ENCODE data around the gene KNG1. TPM values are rescaled to one million over a fixed set of nuclear protein-coding genes. Genes with fewer than 3 reads are reported as not detected.

Gene KNG1
- total and polyA plus RNA-seq, 7 experiments from 2014 or later, result not detected

DNA sequence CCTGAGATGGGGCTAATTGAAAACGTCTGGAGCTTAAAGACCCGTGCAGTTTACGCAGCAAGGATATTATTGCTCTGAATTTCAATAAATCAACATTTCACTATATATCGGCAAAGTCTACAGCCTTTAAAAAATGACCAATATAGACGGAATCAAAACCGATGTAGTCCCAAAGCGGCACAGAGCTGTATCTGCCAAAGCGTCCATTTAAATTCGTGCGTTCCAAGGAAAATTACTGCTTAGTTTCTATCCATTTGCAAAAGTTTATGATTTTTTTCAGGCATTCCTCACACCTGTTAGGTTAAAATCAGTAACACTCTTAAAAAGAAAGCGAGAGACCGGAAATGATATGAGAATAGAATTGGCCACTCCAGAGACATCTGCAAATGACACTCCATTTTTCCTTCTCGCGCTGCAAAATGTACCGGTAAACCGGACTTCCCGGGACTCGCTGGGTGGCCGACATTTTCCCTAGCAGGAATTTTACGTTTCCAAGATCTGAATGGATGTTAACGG is 65.4 kb downstream of the KNG1 start:
- Histone ChIP-seq H3K36me3 (ENCODE audit: control insufficient read depth in 2 of 3, insufficient read depth in 3 of 3, low read length in 3 of 3) (peaks cover 34 to 43% (median 34%) of the 10 kb centered on the region in 3 experiments), H3K4me3 (ENCODE audit: low read length) (peak overlapping the region; percentile 88), H3K27me3 (ENCODE audit: control insufficient read depth in 2 of 2, insufficient read depth in 2 of 2, low read length in 2 of 2) (no peaks in the 10 kb centered on the region), H3K27ac (ENCODE audit: low read depth, low read length) (peak overlapping the region; percentile 97), H3K4me1 (ENCODE audit: control insufficient read depth in 2 of 2, insufficient read depth in 2 of 2, low read length in 2 of 2) (peaks cover 32 to 33% of the 10 kb centered on the region in 2 donors), H3K9me3 (ENCODE audit: control insufficient read depth in 2 of 3, low read length in 3 of 3) (no peaks in the 10 kb centered on the region)
- Mint-ChIP-seq H3K27ac (peak overlapping the region; percentile 96 to 100 (median 99)), H3K27me3 (peaks cover 0 to 3% (median 0%) of the 10 kb centered on the region in 5 donors), H3K4me1 (peaks cover 19 to 53% (median 45%) of the 10 kb centered on the region in 7 donors), H3K9me3 (peaks cover 0 to 20% (median 0%) of the 10 kb centered on the region in 11 donors), H3K36me3 (peaks cover 13 to 41% (median 38%) of the 10 kb centered on the region in 5 donors), H3K4me3 (peak overlapping the region; percentile 95 to 100 (median 99))
- DNase-seq (peak in 2 of 9 donors; percentile 65 to 69), ATAC-seq (peak; percentile 24)
- POLR2A ChIA-PET, result interaction anchor here (0.6 to 5.8 kb wide), 32 partner anchors 10 to 1196 kb away, joined by 3 to 168 read pairs (median 6); partner anchors contain the start of genes DNAJB11, RFC4, RPL39L and SENP2
- CTCF ChIA-PET, result interaction anchor here (0.8 to 1.6 kb wide), 3 partner anchors 10 to 166 kb away, joined by 3 to 7 read pairs (median 6); no protein-coding TSS in a partner anchor
- intact Hi-C loops (cut with micrococcal nuclease), result loop anchor here (1.0 to 10.0 kb wide), 15 partner anchors 10 to 1968 kb away; partner anchors contain the start of genes DNAJB11 (in 2 of the 2), RFC4 (in 2 of the 2), SENP2 (in 2 of the 2) and ETV5 (in 1 of the 2)

DNA sequence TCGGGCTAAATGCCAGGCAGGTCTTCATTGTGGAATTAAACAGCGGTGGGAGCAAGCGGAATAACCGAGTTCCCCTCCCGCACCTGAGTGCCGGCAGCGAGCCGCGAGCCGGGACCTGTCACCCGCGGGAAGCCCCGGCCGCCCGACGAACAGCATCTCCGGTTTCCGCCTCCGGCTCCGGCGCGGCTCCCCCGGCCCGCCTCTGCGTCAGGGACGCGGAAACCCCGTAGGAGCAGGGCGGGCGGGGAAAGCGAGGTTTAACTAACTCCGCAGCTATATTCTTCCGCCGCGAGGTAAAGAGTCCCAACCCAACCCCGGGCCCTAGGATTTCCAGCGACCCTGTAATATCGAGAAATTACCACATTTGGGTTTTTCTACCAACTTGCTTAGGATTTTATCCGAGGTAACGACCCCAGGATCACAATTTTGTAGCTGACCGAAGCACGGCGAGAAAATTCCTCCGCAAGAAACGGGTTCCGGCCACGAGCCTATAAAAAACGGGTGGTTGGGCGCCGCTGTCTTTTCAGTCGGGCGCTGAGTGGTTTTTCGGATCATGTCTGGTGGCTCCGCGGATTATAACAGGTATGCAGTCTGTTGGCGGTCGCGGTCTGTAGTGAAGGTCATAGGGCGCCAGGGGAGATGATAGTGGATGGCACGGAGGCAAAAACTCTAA is 66.0 kb downstream of the KNG1 start, which contains the start of gene EIF4A2:
EIF4A2 (plus strand) TSS at position 520 of the 673 bp plus-strand sequence; CDS start at position 554, 34 bp downstream.
- no peaks in the 10 kb centered on the region for H3K27me3 ChIP-seq (ENCODE audit: control insufficient read depth in 2 of 2, insufficient read depth in 2 of 2, low read length in 2 of 2)
- intact Hi-C loops (cut with micrococcal nuclease), result loop anchor here (1.0 to 10.0 kb wide), 14 partner anchors 11 to 1968 kb away; partner anchors contain the start of genes DNAJB11 (in 2 of the 2), RFC4 (in 2 of the 2), ETV5 (in 1 of the 2) and RPL39L (in 1 of the 2)
- ATAC-seq (peak; percentile 86), DNase-seq (peak; percentile 87 to 93 (median 91))
- peaks cover 40 to 49% (median 40%) of the 10 kb centered on the region in 3 experiments for H3K36me3 ChIP-seq (ENCODE audit: control insufficient read depth in 2 of 3, insufficient read depth in 3 of 3, low read length in 3 of 3)
- H3K27ac ChIP-seq (ENCODE audit: low read depth, low read length), result peak within 1 kb of the TSS; percentile 97
- H3K36me3 Mint-ChIP-seq, result peaks cover 13 to 47% (median 44%) of the 10 kb centered on the region in 5 donors
- peak within 1 kb of the TSS; percentile 95 to 100 (median 99) for H3K4me3 Mint-ChIP-seq
- peaks cover 22 to 59% (median 51%) of the 10 kb centered on the region in 7 donors for H3K4me1 Mint-ChIP-seq
- POLR2A ChIA-PET, result interaction anchor here (0.7 to 5.8 kb wide), 37 partner anchors 9 to 1197 kb away, joined by 3 to 168 read pairs (median 5); partner anchors contain the start of genes DNAJB11, RFC4, RPL39L and SENP2
- H3K27ac Mint-ChIP-seq, result peak within 1 kb of the TSS; percentile 96 to 100 (median 99)
- peaks cover 0 to 3% (median 0%) of the 10 kb centered on the region in 5 donors for H3K27me3 Mint-ChIP-seq
- peak within 1 kb of the TSS; percentile 88 for H3K4me3 ChIP-seq (ENCODE audit: low read length)
- H3K9me3 Mint-ChIP-seq, result peaks cover 0 to 20% (median 0%) of the 10 kb centered on the region in 11 donors
- CTCF ChIA-PET, result interaction anchor here (1.3 to 1.6 kb wide), 2 partner anchors 10 to 166 kb away, joined by 6 to 7 read pairs; no protein-coding TSS in a partner anchor
- peaks cover 37 to 39% of the 10 kb centered on the region in 2 donors for H3K4me1 ChIP-seq (ENCODE audit: control insufficient read depth in 2 of 2, insufficient read depth in 2 of 2, low read length in 2 of 2)
- no peaks in the 10 kb centered on the region for H3K9me3 ChIP-seq (ENCODE audit: control insufficient read depth in 2 of 3, low read length in 3 of 3)

DNA sequence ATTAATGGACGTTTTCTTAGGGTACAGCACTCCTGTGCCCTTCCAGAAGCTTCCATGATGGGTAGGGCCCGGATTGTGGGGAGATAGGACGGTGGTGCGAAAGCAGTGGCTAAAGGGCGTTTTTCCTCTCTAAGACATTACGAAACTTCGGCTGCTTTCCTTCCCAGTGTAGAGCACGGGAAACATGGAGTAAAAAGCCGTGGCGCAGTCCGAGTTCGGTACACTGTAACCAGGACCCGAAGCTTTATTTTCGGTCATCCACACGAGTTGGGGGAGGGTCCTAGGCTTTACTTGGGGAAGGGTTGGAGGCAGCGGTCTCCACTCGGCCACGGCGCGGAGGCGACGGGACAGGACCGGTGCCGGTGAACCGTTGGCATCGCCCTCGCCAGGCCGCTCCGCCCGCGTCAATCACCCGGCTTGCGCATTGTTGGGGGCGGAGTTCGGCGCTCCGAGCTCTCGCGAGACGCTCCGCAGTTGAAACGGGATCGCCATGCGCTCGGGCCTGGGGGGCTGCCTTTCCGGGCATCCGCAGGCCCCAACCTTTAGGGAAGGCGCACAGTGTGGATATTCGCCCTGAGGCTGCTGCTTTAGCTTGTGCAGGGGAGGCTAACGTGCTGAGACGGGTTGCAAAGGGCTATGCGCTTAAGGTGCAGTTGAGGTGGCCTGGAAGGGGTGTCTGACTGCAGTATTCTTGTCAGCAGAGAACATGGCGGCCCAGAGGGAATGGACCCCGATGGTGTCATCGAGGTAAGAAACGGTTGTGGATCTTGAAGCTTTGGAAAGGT is 66.8 kb downstream of the KNG1 start:
- Mint-ChIP-seq H3K4me3 (peak overlapping the region; percentile 95 to 100 (median 99)), H3K36me3 (peaks cover 16 to 54% (median 51%) of the 10 kb centered on the region in 5 donors), H3K4me1 (peaks cover 25 to 66% (median 58%) of the 10 kb centered on the region in 7 donors), H3K9me3 (peaks cover 0 to 23% (median 0%) of the 10 kb centered on the region in 11 donors), H3K27me3 (peaks cover 0 to 3% (median 0%) of the 10 kb centered on the region in 5 donors), H3K27ac (peak overlapping the region; percentile 96 to 100 (median 99))
- peaks cover 37 to 47% of the 10 kb centered on the region in 2 donors for H3K4me1 ChIP-seq (ENCODE audit: control insufficient read depth in 2 of 2, insufficient read depth in 2 of 2, low read length in 2 of 2)
- peak; percentile 79 to 90 (median 85) for DNase-seq
- intact Hi-C loops (cut with micrococcal nuclease), result loop anchor here (1.0 to 10.0 kb wide), 18 partner anchors 12 to 1969 kb away; partner anchors contain the start of genes DNAJB11 (in 2 of the 2), RFC4 (in 2 of the 2), ETV5 (in 1 of the 2) and RPL39L (in 1 of the 2)
- POLR2A ChIA-PET, result interaction anchor here (0.5 to 5.8 kb wide), 41 partner anchors 9 to 954 kb away, joined by 3 to 168 read pairs (median 5); partner anchors contain the start of genes DNAJB11, RFC4, RPL39L and ST6GAL1
- H3K27me3 ChIP-seq (ENCODE audit: control insufficient read depth in 2 of 2, insufficient read depth in 2 of 2, low read length in 2 of 2), result no peaks in the 10 kb centered on the region
- H3K36me3 ChIP-seq (ENCODE audit: control insufficient read depth in 2 of 3, insufficient read depth in 3 of 3, low read length in 3 of 3), result peaks cover 47 to 56% (median 47%) of the 10 kb centered on the region in 3 experiments
- CTCF ChIA-PET, result interaction anchor here (0.6 to 1.6 kb wide), 4 partner anchors 11 to 852 kb away, joined by 4 to 7 read pairs (median 6); no protein-coding TSS in a partner anchor
- peak; percentile 77 for ATAC-seq
- H3K27ac ChIP-seq (ENCODE audit: low read depth, low read length), result peak overlapping the region; percentile 97
- H3K4me3 ChIP-seq (ENCODE audit: low read length), result peak overlapping the region; percentile 88
- no peaks in the 10 kb centered on the region for H3K9me3 ChIP-seq (ENCODE audit: control insufficient read depth in 2 of 3, low read length in 3 of 3)

DNA sequence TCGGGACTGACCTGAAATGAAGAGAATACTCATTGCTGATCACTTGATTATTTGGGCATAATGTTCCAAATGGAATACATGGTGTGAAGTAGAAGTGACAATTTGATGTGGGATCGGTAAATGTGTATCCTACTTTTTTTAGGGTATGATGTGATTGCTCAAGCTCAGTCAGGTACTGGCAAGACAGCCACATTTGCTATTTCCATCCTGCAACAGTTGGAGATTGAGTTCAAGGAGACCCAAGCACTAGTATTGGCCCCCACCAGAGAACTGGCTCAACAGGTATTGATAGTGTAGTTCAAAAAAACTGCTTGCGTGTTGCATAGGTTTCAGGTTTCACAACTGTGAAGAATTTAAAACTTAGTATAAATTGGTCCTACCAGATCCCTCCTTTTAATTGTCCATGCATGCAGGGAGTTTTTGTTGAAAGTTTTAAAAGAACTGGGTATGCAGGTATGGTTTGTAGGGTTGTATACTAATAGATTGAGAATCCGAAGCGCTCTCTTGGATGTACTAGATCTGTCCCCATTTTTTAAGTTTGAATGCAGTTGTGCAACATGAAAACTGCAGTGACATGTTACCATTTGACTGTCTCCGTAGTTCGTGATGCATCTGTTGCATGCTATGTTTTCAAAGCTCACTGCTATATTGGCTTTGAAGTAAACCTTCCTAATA is 67.8 kb downstream of the KNG1 start:
- Mint-ChIP-seq H3K27ac (peak overlapping the region; percentile 96 to 100 (median 99)), H3K36me3 (peaks cover 19 to 59% (median 56%) of the 10 kb centered on the region in 5 donors), H3K27me3 (peaks cover 0 to 3% (median 0%) of the 10 kb centered on the region in 5 donors), H3K9me3 (peaks cover 0 to 23% (median 0%) of the 10 kb centered on the region in 11 donors), H3K4me1 (peaks cover 29 to 71% (median 63%) of the 10 kb centered on the region in 7 donors), H3K4me3 (peak overlapping the region; percentile 95 to 100 (median 99))
- ChIA-PET CTCF (interaction anchor here (0.6 to 1.6 kb wide), 3 partner anchors 25 to 853 kb away, joined by 4 to 5 read pairs (median 5); no protein-coding TSS in a partner anchor), POLR2A (interaction anchor here (0.5 to 5.8 kb wide), 19 partner anchors 8 to 858 kb away, joined by 3 to 168 read pairs (median 17); partner anchors contain the start of genes DNAJB11, RFC4, RPL39L and TBCCD1)
- ATAC-seq (no peak), DNase-seq (no peak)
- H3K36me3 ChIP-seq (ENCODE audit: control insufficient read depth in 2 of 3, insufficient read depth in 3 of 3, low read length in 3 of 3), result peaks cover 50 to 64% (median 54%) of the 10 kb centered on the region in 3 experiments
- H3K9me3 ChIP-seq (ENCODE audit: control insufficient read depth in 2 of 3, low read length in 3 of 3), result no peaks in the 10 kb centered on the region
- intact Hi-C loops (cut with micrococcal nuclease), result loop anchor here (1.0 to 10.0 kb wide), 8 partner anchors 14 to 1970 kb away; partner anchors contain the start of genes ETV5 (in 1 of the 2), SENP2 (in 1 of the 2), TRA2B (in 1 of the 2) and VPS8 (in 1 of the 2)
- peak overlapping the region; percentile 88 for H3K4me3 ChIP-seq (ENCODE audit: low read length)
- no peaks in the 10 kb centered on the region for H3K27me3 ChIP-seq (ENCODE audit: control insufficient read depth in 2 of 2, insufficient read depth in 2 of 2, low read length in 2 of 2)
- peak overlapping the region; percentile 97 for H3K27ac ChIP-seq (ENCODE audit: low read depth, low read length)
- H3K4me1 ChIP-seq (ENCODE audit: control insufficient read depth in 2 of 2, insufficient read depth in 2 of 2, low read length in 2 of 2), result peaks cover 37 to 50% of the 10 kb centered on the region in 2 donors

DNA sequence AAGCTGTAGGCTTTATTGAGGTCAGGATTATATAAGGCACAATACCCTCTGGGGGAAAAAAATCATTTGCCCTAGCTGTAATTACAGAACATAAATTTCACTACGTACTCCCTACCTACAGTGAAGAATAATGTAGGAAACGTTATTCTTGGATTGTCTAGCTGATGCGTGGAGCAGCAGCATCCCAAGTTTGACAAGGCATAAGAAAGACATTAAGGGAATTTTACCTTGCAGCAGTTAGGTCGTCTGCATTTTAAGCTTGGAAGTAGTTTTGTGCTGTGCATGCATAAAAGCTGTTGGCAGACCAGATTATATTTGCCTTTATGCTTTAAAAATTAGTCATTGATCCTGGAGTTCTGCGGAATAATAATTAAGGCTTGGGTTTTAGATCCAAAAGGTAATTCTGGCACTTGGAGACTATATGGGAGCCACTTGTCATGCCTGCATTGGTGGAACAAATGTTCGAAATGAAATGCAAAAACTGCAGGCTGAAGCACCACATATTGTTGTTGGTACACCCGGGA is 68.4 kb downstream of the KNG1 start:
- Histone ChIP-seq H3K9me3 (ENCODE audit: control insufficient read depth in 2 of 3, low read length in 3 of 3) (no peaks in the 10 kb centered on the region), H3K4me1 (ENCODE audit: control insufficient read depth in 2 of 2, insufficient read depth in 2 of 2, low read length in 2 of 2) (peaks cover 37 to 50% of the 10 kb centered on the region in 2 donors), H3K36me3 (ENCODE audit: control insufficient read depth in 2 of 3, insufficient read depth in 3 of 3, low read length in 3 of 3) (peaks cover 50 to 69% (median 59%) of the 10 kb centered on the region in 3 experiments), H3K4me3 (ENCODE audit: low read length) (peak overlapping the region; percentile 88), H3K27ac (ENCODE audit: low read depth, low read length) (peak overlapping the region; percentile 97), H3K27me3 (ENCODE audit: control insufficient read depth in 2 of 2, insufficient read depth in 2 of 2, low read length in 2 of 2) (no peaks in the 10 kb centered on the region)
- Mint-ChIP-seq H3K9me3 (peaks cover 0 to 23% (median 0%) of the 10 kb centered on the region in 11 donors), H3K36me3 (peaks cover 19 to 59% (median 56%) of the 10 kb centered on the region in 5 donors), H3K4me1 (peaks cover 29 to 74% (median 63%) of the 10 kb centered on the region in 7 donors), H3K4me3 (peak overlapping the region; percentile 95 to 100 (median 99)), H3K27me3 (peaks cover 0 to 3% (median 0%) of the 10 kb centered on the region in 5 donors), H3K27ac (peak overlapping the region; percentile 73 to 100 (median 98))
- intact Hi-C loops (cut with micrococcal nuclease), result loop anchor here (2.0 to 10.0 kb wide), 4 partner anchors 13 to 1971 kb away; partner anchors contain the start of genes SENP2 (in 1 of the 2) and VPS8 (in 1 of the 2)
- ChIA-PET CTCF (interaction anchor here (1.5 to 1.6 kb wide), 2 partner anchors 25 to 171 kb away, joined by 5 read pairs; no protein-coding TSS in a partner anchor), POLR2A (interaction anchor here (0.6 to 5.8 kb wide), 8 partner anchors 12 to 859 kb away, joined by 3 to 168 read pairs (median 38); partner anchors contain the start of genes DNAJB11, RFC4 and TBCCD1)
- ATAC-seq (no peak), DNase-seq (no peak)
